CD4-positive, CD25-positive, alpha-beta regulatory T cell (primary cell): ENCODE results near the gene SHISAL1. TPM values are rescaled to one million over a fixed set of nuclear protein-coding genes. Genes with fewer than 3 reads are reported as not detected.

Experiments
- ATAC-seq, 2 donors: fragments of 150-1000 bp; cut with Tn5 transposase; one replicate each; pipeline ENCODE4 v1.10.0; 2021; ENCODE audit warnings: low read depth in 2 of 2, moderate number of reproducible peaks in 2 of 2, moderate library complexity in 1 of 2
- DNase-seq, 3 donors: peaks; one replicate each; pipeline versions ENCODE4 v3.0.0 to v3.0.0-alpha.2; 2012 to 2022; ENCODE audit warnings: mixed read lengths in 1 of 3
- H3K27ac ChIP-seq: one replicate; pipeline ENCODE4 v1.7.0; 2013; ENCODE audit warnings: mild to moderate bottlenecking, low read length; ENCODE audit not compliant: insufficient read depth, poor library complexity, severe bottlenecking
- H3K27me3 ChIP-seq: one replicate; pipeline ENCODE4 v1.7.0; 2013; ENCODE audit warnings: low read length; ENCODE audit not compliant: control insufficient read depth, insufficient read depth
- H3K36me3 ChIP-seq: one replicate; pipeline ENCODE4 v1.7.0; 2013; ENCODE audit warnings: mild to moderate bottlenecking, low read length, moderate library complexity; ENCODE audit not compliant: control insufficient read depth, insufficient read depth
- H3K4me1 ChIP-seq: 2 replicates; pipeline ENCODE4 v1.7.0; 2013; ENCODE audit warnings: mild to moderate bottlenecking, low read length; ENCODE audit not compliant: insufficient read depth, control insufficient read depth, poor library complexity, severe bottlenecking
- H3K4me3 ChIP-seq: one replicate; pipeline ENCODE4 v1.7.0; 2013; ENCODE audit warnings: low read depth, mild to moderate bottlenecking, low read length, moderate library complexity
- H3K9me3 ChIP-seq, 2 experiments: 1 replicate in 1 of 2; 2 replicates in 1 of 2; pipeline ENCODE4 v1.7.0; 2013; ENCODE audit warnings: low read length in 2 of 2, mild to moderate bottlenecking in 1 of 2, moderate library complexity in 1 of 2; ENCODE audit not compliant: control insufficient read depth in 2 of 2
- H3K27ac Mint-ChIP-seq, 3 donors: one replicate each; pipeline ENCODE4 v1.8.0; 2020 to 2022; ENCODE audit warnings: mild to moderate bottlenecking in 3 of 3, mixed read lengths in 3 of 3, moderate library complexity in 2 of 3
- H3K27me3 Mint-ChIP-seq: one replicate; pipeline ENCODE4 v1.8.0; 2022; ENCODE audit warnings: mild to moderate bottlenecking, mixed read lengths
- H3K36me3 Mint-ChIP-seq: one replicate; pipeline ENCODE4 v1.8.0; 2020; ENCODE audit warnings: mixed read lengths
- H3K4me1 Mint-ChIP-seq, 4 donors: one replicate each; pipeline ENCODE4 v1.8.0; 2020 to 2022; ENCODE audit warnings: mixed read lengths in 4 of 4, mild to moderate bottlenecking in 1 of 4
- H3K4me3 Mint-ChIP-seq, 4 donors: one replicate each; pipeline ENCODE4 v1.8.0; 2020 to 2022; ENCODE audit warnings: mild to moderate bottlenecking in 4 of 4, mixed read lengths in 4 of 4, moderate library complexity in 3 of 4
- H3K9me3 Mint-ChIP-seq, 7 donors: one replicate each; pipeline ENCODE4 v1.8.0; 2020 to 2022; ENCODE audit warnings: mixed read lengths in 7 of 7, mild to moderate bottlenecking in 3 of 7, moderate library complexity in 2 of 7
- polyA plus RNA-seq, 4 donors: library from polyadenylated mRNA; unstranded; fragments of 300-500 nt; fragmentation: Illumina TruSeq; gene quantifications; one replicate each; pipeline ENCODE4 v1.2.3, GENCODE V29; 2021
- total RNA-seq: library from RNA; stranded (reverse); gene quantifications from one replicate; pipeline ENCODE4 v1.2.3, GENCODE V29; 2022

The SHISAL1 gene
- total and polyA plus RNA-seq, 5 donors from 2014 or later: not detected

DNA sequence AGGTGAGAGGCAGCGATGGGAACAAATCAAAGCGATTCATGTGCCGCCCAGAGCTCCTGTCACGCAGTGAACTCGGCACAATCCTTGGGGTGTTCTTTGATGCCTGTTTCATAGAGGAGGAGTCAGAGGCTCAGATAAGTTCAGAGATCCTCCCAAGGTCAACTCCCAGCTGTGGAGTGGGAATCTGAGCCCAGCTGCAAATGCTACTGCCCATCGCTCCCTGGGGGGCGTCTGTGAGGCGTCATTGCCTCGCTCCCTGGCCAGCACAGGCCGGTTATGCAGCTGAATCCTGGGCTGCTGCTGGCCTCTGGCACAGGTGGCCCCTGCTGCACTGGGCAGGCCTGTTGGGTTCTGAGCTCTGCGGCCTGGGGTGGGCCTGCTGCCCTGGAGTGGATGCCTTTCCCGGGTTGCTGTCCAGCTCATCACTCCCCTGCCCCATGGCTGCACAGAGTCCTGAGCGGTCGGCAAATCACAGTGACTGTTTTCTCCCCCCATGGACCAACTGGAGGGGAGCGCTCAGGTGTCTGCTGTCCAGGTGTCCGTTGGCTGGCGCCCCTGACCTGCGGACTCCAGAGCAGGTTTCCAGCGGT, 36.3 kb upstream of the SHISAL1 start:
- no peaks in the 10 kb centered on the region for H3K9me3 Mint-ChIP-seq
- no peak for DNase-seq
- Histone ChIP-seq H3K36me3 (no peaks in the 10 kb centered on the region), H3K9me3 (no peaks in the 10 kb centered on the region), H3K27me3 (no peaks in the 10 kb centered on the region), H3K4me3 (no peak overlapping the region), H3K27ac (no peak overlapping the region), H3K4me1 (no peaks in the 10 kb centered on the region)
- H3K36me3 Mint-ChIP-seq: no peaks in the 10 kb centered on the region
- H3K27ac Mint-ChIP-seq: no peak overlapping the region
- H3K4me1 Mint-ChIP-seq: no peaks in the 10 kb centered on the region
- peaks cover 9% of the 10 kb centered on the region for H3K27me3 Mint-ChIP-seq
- no peak for ATAC-seq
- H3K4me3 Mint-ChIP-seq: no peak overlapping the region

DNA sequence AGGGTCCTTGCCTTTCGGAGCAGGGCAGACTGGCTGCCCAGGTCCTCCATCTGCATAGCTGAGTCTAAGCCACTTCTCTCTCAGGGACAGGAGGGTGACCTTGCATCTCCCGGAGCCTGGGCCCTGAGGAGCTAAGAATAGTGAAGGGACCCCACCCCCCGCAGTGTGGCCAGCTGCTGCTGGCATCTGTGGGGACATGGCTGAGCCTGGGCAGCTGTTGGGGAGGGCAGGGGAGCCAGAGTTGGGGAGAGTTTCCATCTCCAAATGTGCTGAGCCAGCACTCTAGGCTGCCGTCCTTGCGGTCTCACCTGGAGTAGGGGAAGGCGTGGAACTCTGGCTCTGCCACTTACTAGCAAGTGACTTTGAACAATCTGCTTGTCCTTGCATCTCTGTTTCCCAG, 34.8 kb upstream of the SHISAL1 start:
- no peaks in the 10 kb centered on the region for H3K4me1 Mint-ChIP-seq
- no peaks in the 10 kb centered on the region for H3K36me3 Mint-ChIP-seq
- Histone ChIP-seq H3K36me3 (no peaks in the 10 kb centered on the region), H3K4me1 (no peaks in the 10 kb centered on the region), H3K27me3 (no peaks in the 10 kb centered on the region), H3K27ac (no peak overlapping the region), H3K4me3 (no peak overlapping the region), H3K9me3 (no peaks in the 10 kb centered on the region)
- no peak overlapping the region for H3K4me3 Mint-ChIP-seq
- DNase-seq: no peak
- H3K27ac Mint-ChIP-seq: no peak overlapping the region
- no peaks in the 10 kb centered on the region for H3K27me3 Mint-ChIP-seq
- peak in 1 of 2 donors; percentile 10 for ATAC-seq
- H3K9me3 Mint-ChIP-seq: no peaks in the 10 kb centered on the region

DNA sequence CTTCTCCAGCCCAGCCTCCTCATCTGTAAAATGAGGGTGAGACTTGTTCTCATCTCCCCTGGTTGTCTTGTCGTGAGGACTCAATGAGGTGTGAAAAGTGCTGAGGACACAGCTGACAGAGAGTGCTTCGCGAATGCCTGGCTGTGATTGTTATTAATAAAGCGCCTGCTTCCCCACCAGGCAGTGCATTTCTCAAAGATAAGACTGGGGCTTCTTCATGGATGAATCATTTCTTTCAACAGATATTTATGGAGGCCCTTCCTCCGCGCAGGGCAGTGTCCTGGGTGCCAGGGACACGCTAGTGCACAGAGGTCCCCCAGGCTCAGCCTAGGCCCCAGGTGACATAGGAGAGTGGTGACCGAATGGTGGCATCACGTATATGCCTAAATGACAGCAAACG, 34.3 kb upstream of the SHISAL1 start:
- ATAC-seq: no peak
- H3K36me3 Mint-ChIP-seq: no peaks in the 10 kb centered on the region

DNA sequence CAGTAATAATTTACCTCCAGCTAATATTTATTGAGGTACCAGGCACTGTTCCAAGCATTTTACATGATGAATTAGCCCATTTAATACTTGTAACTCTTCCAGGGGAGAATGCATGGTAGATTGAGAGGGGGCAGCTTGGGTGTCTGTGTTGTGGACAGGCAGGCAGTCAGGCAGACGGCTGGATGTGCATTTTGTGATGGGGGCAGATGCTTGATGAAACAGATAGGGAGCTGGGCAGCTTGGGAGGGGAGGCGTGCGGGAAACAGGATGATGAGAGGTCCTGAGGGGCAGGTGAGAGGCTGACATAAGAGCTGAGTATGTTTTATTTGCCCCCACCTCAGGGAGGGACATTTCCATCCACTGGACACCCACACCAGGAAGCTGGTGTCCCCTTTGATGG, 33.1 kb upstream of the SHISAL1 start:
- Mint-ChIP-seq H3K27ac (no peak overlapping the region), H3K4me3 (no peak overlapping the region), H3K27me3 (no peaks in the 10 kb centered on the region), H3K36me3 (no peaks in the 10 kb centered on the region), H3K4me1 (no peaks in the 10 kb centered on the region), H3K9me3 (no peaks in the 10 kb centered on the region)
- no peak overlapping the region for H3K4me3 ChIP-seq
- ATAC-seq (no peak), DNase-seq (no peak)
- no peaks in the 10 kb centered on the region for H3K36me3 ChIP-seq
- no peaks in the 10 kb centered on the region for H3K27me3 ChIP-seq
- H3K9me3 ChIP-seq: no peaks in the 10 kb centered on the region
- no peak overlapping the region for H3K27ac ChIP-seq
- no peaks in the 10 kb centered on the region for H3K4me1 ChIP-seq

More for the DNA sequence above, 34.3 kb upstream of the SHISAL1 start:
- Histone ChIP-seq H3K4me3 (no peak overlapping the region), H3K36me3 (no peaks in the 10 kb centered on the region), H3K4me1 (no peaks in the 10 kb centered on the region), H3K27ac (no peak overlapping the region), H3K27me3 (no peaks in the 10 kb centered on the region), H3K9me3 (no peaks in the 10 kb centered on the region)
- Mint-ChIP-seq H3K27ac (no peak overlapping the region), H3K4me3 (no peak overlapping the region), H3K9me3 (no peaks in the 10 kb centered on the region), H3K27me3 (no peaks in the 10 kb centered on the region), H3K4me1 (no peaks in the 10 kb centered on the region)
- DNase-seq: no peak

DNA sequence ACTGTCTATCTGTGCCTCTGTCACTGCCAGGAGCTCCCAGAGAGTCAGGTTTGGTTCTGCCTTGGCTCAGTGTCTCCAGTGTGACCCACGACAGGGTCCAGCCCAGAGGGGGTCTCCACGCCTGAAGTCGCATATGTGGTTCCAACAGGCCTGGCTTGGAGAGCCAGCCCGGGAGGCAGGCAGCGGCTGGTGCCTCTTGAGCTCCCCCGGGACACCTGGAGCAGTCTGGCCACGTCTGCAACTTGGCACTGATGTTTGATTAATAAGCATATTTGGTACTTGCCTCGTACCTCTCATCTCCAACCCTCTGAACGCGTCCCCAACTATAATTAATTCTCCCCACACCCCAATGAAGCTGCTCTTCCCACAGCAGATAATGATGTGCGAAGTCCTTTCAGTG, 31.7 kb upstream of the SHISAL1 start:
- Mint-ChIP-seq H3K4me3 (no peak overlapping the region), H3K27me3 (no peaks in the 10 kb centered on the region), H3K9me3 (no peaks in the 10 kb centered on the region), H3K4me1 (no peaks in the 10 kb centered on the region), H3K36me3 (no peaks in the 10 kb centered on the region), H3K27ac (no peak overlapping the region)
- ATAC-seq: no peak
- no peak for DNase-seq
- Histone ChIP-seq H3K36me3 (no peaks in the 10 kb centered on the region), H3K27me3 (no peaks in the 10 kb centered on the region), H3K27ac (no peak overlapping the region), H3K4me1 (no peaks in the 10 kb centered on the region), H3K4me3 (no peak overlapping the region), H3K9me3 (no peaks in the 10 kb centered on the region)

DNA sequence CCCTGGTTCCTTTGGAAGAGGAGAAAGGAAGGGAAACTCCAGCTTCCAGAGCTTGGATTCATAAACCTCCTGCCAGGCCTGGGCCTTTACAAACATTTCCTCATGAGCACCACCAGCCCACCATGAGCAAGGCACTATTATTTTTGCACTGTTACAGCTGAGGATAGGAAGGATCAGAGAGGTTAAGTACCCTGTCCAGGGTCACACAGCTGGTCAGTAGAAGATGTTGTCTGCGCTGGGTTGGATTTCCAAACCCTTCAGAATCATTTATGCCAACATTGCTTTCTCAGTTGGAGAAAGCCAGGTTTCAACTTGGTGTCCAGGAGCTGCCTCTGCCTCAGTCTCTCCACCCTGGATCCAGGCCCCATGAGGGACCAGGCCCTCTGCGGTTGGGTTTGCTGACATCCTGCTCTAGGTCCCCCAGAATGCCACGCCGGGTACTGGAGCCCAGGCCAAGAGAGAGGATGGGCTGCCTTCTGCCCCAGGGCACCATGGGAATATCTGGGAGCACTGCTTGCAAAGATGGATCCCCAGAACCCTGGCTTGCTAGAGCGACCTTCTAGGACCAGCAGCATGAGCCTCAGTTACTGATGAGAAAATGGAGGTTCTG, 29.7 kb upstream of the SHISAL1 start:
- Histone ChIP-seq H3K27me3 (no peaks in the 10 kb centered on the region), H3K9me3 (no peaks in the 10 kb centered on the region), H3K4me3 (no peak overlapping the region), H3K4me1 (no peaks in the 10 kb centered on the region), H3K27ac (no peak overlapping the region), H3K36me3 (no peaks in the 10 kb centered on the region)
- Mint-ChIP-seq H3K4me1 (no peaks in the 10 kb centered on the region), H3K4me3 (no peak overlapping the region), H3K27me3 (no peaks in the 10 kb centered on the region), H3K9me3 (no peaks in the 10 kb centered on the region), H3K36me3 (no peaks in the 10 kb centered on the region), H3K27ac (no peak overlapping the region)
- DNase-seq: no peak
- no peak for ATAC-seq

DNA sequence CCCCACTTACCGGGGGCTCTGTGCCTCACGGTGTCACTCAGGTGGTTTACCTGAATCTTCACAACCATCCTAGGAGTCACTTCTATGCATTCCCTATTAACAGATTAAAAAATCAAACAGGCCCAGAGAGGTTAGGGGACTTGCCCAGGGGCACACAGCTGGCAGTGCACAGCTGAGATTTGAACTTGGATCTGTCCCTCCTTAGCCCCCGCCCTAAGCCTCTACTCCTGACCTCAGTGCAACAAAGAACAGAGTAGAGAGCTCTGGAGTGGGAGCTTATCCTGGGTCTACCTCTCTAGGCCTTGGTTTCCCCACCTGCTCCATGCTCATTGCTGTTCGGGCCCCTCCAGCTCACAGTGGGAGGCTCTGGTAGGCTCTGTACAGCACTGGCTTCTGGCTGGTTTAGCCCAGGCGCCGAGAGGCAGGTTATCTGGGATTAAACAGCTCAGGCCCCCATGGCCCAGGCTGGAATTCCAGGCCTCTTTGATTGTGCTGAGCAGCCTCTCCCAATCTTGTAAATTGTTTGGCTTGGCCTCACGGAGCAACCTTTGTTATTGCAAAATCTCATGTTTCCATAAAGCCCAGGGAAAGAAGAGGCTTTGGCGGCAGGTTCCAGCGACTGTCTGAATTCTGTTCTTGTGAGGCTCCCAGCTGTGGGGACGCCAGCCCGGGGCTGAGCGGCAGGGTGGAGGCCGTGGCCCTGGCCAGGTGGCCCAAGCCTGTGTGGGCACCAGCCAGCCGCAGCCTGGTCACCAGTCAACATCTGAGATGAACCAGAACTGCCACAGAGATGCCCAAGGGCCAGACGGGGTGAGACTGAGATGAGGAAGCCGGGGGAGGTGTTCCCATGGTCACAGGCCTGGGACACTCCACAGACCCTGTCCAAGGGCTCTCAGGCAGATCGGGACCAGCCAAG, 28.9 kb upstream of the SHISAL1 start:
- Histone ChIP-seq H3K27me3 (no peaks in the 10 kb centered on the region), H3K36me3 (no peaks in the 10 kb centered on the region), H3K9me3 (no peaks in the 10 kb centered on the region), H3K4me3 (no peak overlapping the region), H3K27ac (no peak overlapping the region), H3K4me1 (no peaks in the 10 kb centered on the region)
- H3K27me3 Mint-ChIP-seq: no peaks in the 10 kb centered on the region
- DNase-seq: no peak
- H3K4me3 Mint-ChIP-seq: no peak overlapping the region
- H3K9me3 Mint-ChIP-seq: no peaks in the 10 kb centered on the region
- H3K36me3 Mint-ChIP-seq: no peaks in the 10 kb centered on the region
- ATAC-seq: no peak
- no peaks in the 10 kb centered on the region for H3K4me1 Mint-ChIP-seq
- no peak overlapping the region for H3K27ac Mint-ChIP-seq
